Neural cell (in vitro differentiated cells): ENCODE measurements around the gene SGPP1. TPM values are rescaled to one million over a fixed set of nuclear protein-coding genes. Genes with fewer than 3 reads are reported as not detected.

Experiments used
- H2AFZ ChIP-seq: fragments of 200-600, 300-800 bp; sonication (generic), shearing (Covaris generic); 2 replicates; pipeline ENCODE4 v1.6.0; 2014; ENCODE audit warnings: low read depth, mild to moderate bottlenecking, antibody characterized with exemption, low read length, moderate library complexity
- H3F3A ChIP-seq: fragments of 200-600 bp; shearing (Covaris generic); 2 replicates; pipeline ENCODE4 v1.6.1; 2016; ENCODE audit warnings: mild to moderate bottlenecking, moderate library complexity, mixed read lengths, antibody characterized with exemption, low read length; ENCODE audit not compliant: insufficient read depth, poor library complexity, severe bottlenecking
- H3K27ac ChIP-seq: fragments of 200-600, 300-800 bp; sonication (generic), shearing (Covaris generic); 2 replicates; pipeline ENCODE4 v1.5.1; 2014; ENCODE audit warnings: mild to moderate bottlenecking, low read length, moderate library complexity
- H3K27me3 ChIP-seq: fragments of 300-800, 200-600 bp; sonication (generic), shearing (Covaris generic); 2 replicates; pipeline ENCODE4 v1.6.0; 2014; ENCODE audit warnings: mild to moderate bottlenecking, low read depth, low read length, moderate library complexity; ENCODE audit not compliant: insufficient read depth
- H3K36me3 ChIP-seq: fragments of 300-800, 200-600 bp; sonication (generic), shearing (Covaris generic); 2 replicates; pipeline ENCODE4 v1.5.1; 2014; ENCODE audit warnings: mild to moderate bottlenecking, antibody characterized with exemption, low read length, moderate library complexity; ENCODE audit not compliant: insufficient read depth
- H3K4me2 ChIP-seq: fragments of 300-800, 200-600 bp; sonication (generic), shearing (Covaris generic); 2 replicates; pipeline ENCODE4 v1.6.0; 2014; ENCODE audit warnings: mild to moderate bottlenecking, low read length
- H3K4me3 ChIP-seq: fragments of 300-800, 200-600 bp; sonication (generic), shearing (Covaris generic); 2 replicates; pipeline ENCODE4 v1.5.1; 2014; ENCODE audit warnings: mild to moderate bottlenecking, low read length, moderate library complexity
- H3K79me2 ChIP-seq: fragments of 200-600 bp; shearing (Covaris generic); replicated peaks from 2 replicates; pipeline ENCODE4 v1.6.0; 2014; ENCODE audit warnings: mild to moderate bottlenecking, low read length, moderate library complexity; ENCODE audit not compliant: insufficient read depth
- H3K9ac ChIP-seq: fragments of 300-800, 200-600 bp; sonication (generic), shearing (Covaris generic); 2 replicates; pipeline ENCODE4 v1.6.1; 2016; ENCODE audit warnings: mild to moderate bottlenecking, low read length, mixed read lengths
- H3K9me2 ChIP-seq: fragments of 200-600 bp; shearing (Covaris generic); 2 replicates; pipeline ENCODE4 v1.6.1; 2016; ENCODE audit warnings: mild to moderate bottlenecking, low read length, mixed read lengths; ENCODE audit not compliant: insufficient read depth
- H3K9me3 ChIP-seq: fragments of 200-600, 300-800 bp; sonication (generic), shearing (Covaris generic); 2 replicates; pipeline ENCODE4 v1.6.1; 2016; ENCODE audit warnings: mild to moderate bottlenecking, mixed run types, low read length, moderate library complexity, mixed read lengths
- H4K20me1 ChIP-seq: fragments of 200-600 bp; shearing (Covaris generic); 2 replicates; pipeline ENCODE4 v1.6.1; 2016; ENCODE audit warnings: mild to moderate bottlenecking, mixed run types; ENCODE audit not compliant: insufficient read depth
- CTCF ChIP-seq: fragments of 450-650 bp; IDR thresholded peaks from 2 replicates; pipeline ENCODE4 v1.5.1; 2014; ENCODE audit warnings: antibody characterized with exemption, mild to moderate bottlenecking, moderate library complexity; ENCODE audit not compliant: poor library complexity, severe bottlenecking
- EP300 ChIP-seq: fragments of 450-650 bp; conservative IDR thresholded peaks from 2 replicates; pipeline ENCODE4 v1.6.1; 2014; ENCODE audit warnings: antibody characterized with exemption, mild to moderate bottlenecking, moderate library complexity; ENCODE audit not compliant: poor library complexity, severe bottlenecking
- EZH2 ChIP-seq: fragments of 200-600, 300-800 bp; shearing (Covaris generic), sonication (generic); IDR thresholded peaks from 2 replicates; pipeline ENCODE4 v1.6.1; 2014; ENCODE audit warnings: antibody characterized with exemption, low read length, borderline replicate concordance, mild to moderate bottlenecking; ENCODE audit not compliant: insufficient read depth, poor library complexity, severe bottlenecking
- MXI1 ChIP-seq: fragments of 450-650 bp; conservative IDR thresholded peaks from 2 replicates; pipeline ENCODE4 v1.6.1; 2014; ENCODE audit warnings: antibody characterized with exemption, mild to moderate bottlenecking; ENCODE audit not compliant: poor library complexity, severe bottlenecking
- POLR2AphosphoS5 ChIP-seq: IDR thresholded peaks from 2 replicates; pipeline ENCODE4 v1.6.1; 2012
- RAD21 ChIP-seq: fragments of 450-650 bp; conservative IDR thresholded peaks from 2 replicates; pipeline ENCODE4 v1.6.1; 2014; ENCODE audit warnings: antibody characterized with exemption, mild to moderate bottlenecking, moderate library complexity
- REST ChIP-seq: IDR thresholded peaks from 2 replicates; pipeline ENCODE4 v1.6.1; 2012; ENCODE audit warnings: borderline replicate concordance
- SMC3 ChIP-seq: fragments of 450-650 bp; conservative IDR thresholded peaks from 2 replicates; pipeline ENCODE4 v1.6.1; 2014; ENCODE audit warnings: antibody characterized with exemption, mild to moderate bottlenecking, moderate library complexity; ENCODE audit not compliant: poor library complexity
- TAF1 ChIP-seq: IDR thresholded peaks from 2 replicates; pipeline ENCODE4 v1.6.1; 2012; ENCODE audit warnings: low read depth
- polyA plus RNA-seq: library from polyadenylated mRNA; depleted of rRNA; stranded (reverse); fragments of >200 nt; gene quantifications from 2 replicates; pipeline ENCODE4 v1.2.3, GENCODE V29; 2014

SGPP1 gene
- polyA plus RNA-seq, 1 donor from 2014 or later: 17.7 TPM

- no peaks in the 10 kb centered on the region for H3K36me3 ChIP-seq
- no peak overlapping the region for H2AFZ ChIP-seq
- H3K79me2 ChIP-seq: no peaks in the 10 kb centered on the region
- H3F3A ChIP-seq: no peaks in the 10 kb centered on the region
- H4K20me1 ChIP-seq: no peaks in the 10 kb centered on the region
- H3K9me2 ChIP-seq: no peaks in the 10 kb centered on the region
- H3K27me3 ChIP-seq: no peaks in the 10 kb centered on the region
- no peak overlapping the region for H3K4me2 ChIP-seq
- no peak overlapping the region for H3K27ac ChIP-seq
- H3K9me3 ChIP-seq: no peaks in the 10 kb centered on the region
- H3K4me3 ChIP-seq: no peak overlapping the region
- no peak overlapping the region for H3K9ac ChIP-seq
- TF ChIP-seq REST: no peak
- no peak for TF ChIP-seq CTCF
- no peak for TF ChIP-seq RAD21
- no peak for TF ChIP-seq EP300
- no peak for TF ChIP-seq SMC3
- TF ChIP-seq TAF1: no peak
- no peak for TF ChIP-seq MXI1
- no peak for TF ChIP-seq POLR2AphosphoS5
Measured at GRCh38 chr14:63673255-63673654, 54.6 kb downstream of the SGPP1 start.

GRCh38 chr14:63672417-63673180, 55.3 kb downstream of the SGPP1 start:
- H3K27ac ChIP-seq: no peak overlapping the region
- H3K4me2 ChIP-seq: no peak overlapping the region
- no peaks in the 10 kb centered on the region for H3K9me2 ChIP-seq

More at GRCh38 chr14:63672417-63673180, 55.3 kb downstream of the SGPP1 start:
- no peaks in the 10 kb centered on the region for H3F3A ChIP-seq
- H3K9me3 ChIP-seq: no peaks in the 10 kb centered on the region
- TF ChIP-seq EZH2 (no peak), EP300 (no peak), RAD21 (no peak), SMC3 (no peak), POLR2AphosphoS5 (no peak), MXI1 (no peak), REST (no peak), TAF1 (no peak), CTCF (no peak)
- H2AFZ ChIP-seq: no peak overlapping the region
- no peaks in the 10 kb centered on the region for H4K20me1 ChIP-seq
- H3K27me3 ChIP-seq: no peaks in the 10 kb centered on the region
- no peaks in the 10 kb centered on the region for H3K36me3 ChIP-seq
- H3K4me3 ChIP-seq: no peak overlapping the region
- no peak overlapping the region for H3K9ac ChIP-seq
- no peaks in the 10 kb centered on the region for H3K79me2 ChIP-seq
